B cell (primary cell): Measurements from ENCODE around the gene EIF3J.

Source experiments
- CTCF ChIP-seq: fragments of 200-600 bp; IDR thresholded peaks from one replicate; pipeline ENCODE4 v1.8.0; 2022; ENCODE audit warnings: antibody characterized with exemption, mild to moderate bottlenecking
- EZH2 ChIP-seq: IDR thresholded peaks from 2 replicates; pipeline ENCODE4 v1.6.1; 2012; ENCODE audit warnings: borderline replicate concordance, low read depth, mild to moderate bottlenecking, moderate library complexity, low read length; ENCODE audit not compliant: insufficient read depth, poor library complexity, severe bottlenecking

DNA sequence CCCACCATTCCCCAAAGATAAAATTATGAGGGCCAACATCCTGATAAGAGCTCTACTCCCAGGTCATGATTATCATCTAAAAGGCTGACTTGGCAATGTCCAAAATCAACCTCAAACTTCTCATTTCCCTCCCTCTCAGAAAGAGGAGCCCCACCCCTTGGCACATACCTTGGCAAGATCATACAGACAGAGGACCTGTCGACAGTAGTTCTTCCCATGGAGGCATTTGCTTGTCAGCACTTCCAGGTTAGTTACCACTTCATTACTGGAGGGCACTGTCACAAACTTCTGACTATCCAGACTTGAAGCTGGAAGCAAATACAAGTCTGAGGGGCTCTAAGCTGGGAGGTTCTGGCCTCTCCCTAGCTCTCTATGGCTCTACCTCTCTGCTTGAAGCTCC lies 37.8 kb downstream of the EIF3J start:
- TF ChIP-seq CTCF (no peak), EZH2 (no peak)
